ENCODE data around the gene CFAP90.

CFAP90 gene

GRCh38 chr5:7884491-7885267, 33.7 kb upstream of the CFAP90 start:
- TF ChIP-seq CTCF (IDR thresholded peaks at IDR 0.05; ENCODE audit: control insufficient read depth, extremely low read depth, insufficient read depth): no peak
- DNase-seq (ENCODE audit: low read depth): no peak
- no peak overlapping the region for H3K4me3 ChIP-seq (ENCODE audit: low read depth, low read length)

DNA sequence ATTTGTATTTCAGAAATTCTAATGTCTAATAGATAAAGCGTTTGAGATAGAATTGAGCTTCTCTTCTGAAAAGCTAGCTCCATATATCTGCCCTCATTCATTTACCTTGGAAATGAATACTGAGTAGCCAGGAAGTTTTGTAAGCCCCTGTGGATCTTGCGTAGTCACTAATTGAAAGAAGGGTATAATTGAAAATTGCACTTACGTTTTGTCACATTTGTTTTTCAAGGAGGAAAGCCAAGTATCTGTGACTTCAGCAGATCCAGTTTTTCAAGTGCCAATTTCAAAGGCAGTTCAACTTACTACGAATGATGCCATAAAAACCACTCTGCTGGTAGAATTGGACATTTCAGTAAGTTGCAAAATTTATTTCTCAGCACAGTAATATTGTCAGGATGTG, 32.0 kb upstream of the CFAP90 start:
- no peak overlapping the region for H3K4me3 ChIP-seq (ENCODE audit: low read depth, low read length)
- no peak for TF ChIP-seq CTCF (IDR thresholded peaks at IDR 0.05; ENCODE audit: control insufficient read depth, extremely low read depth, insufficient read depth)
- DNase-seq (ENCODE audit: low read depth): no peak

GRCh38 chr5:7881816-7882215, 30.9 kb upstream of the CFAP90 start:
- DNase-seq (ENCODE audit: low read depth): no peak
- TF ChIP-seq CTCF (IDR thresholded peaks at IDR 0.05; ENCODE audit: control insufficient read depth, extremely low read depth, insufficient read depth): no peak

DNA sequence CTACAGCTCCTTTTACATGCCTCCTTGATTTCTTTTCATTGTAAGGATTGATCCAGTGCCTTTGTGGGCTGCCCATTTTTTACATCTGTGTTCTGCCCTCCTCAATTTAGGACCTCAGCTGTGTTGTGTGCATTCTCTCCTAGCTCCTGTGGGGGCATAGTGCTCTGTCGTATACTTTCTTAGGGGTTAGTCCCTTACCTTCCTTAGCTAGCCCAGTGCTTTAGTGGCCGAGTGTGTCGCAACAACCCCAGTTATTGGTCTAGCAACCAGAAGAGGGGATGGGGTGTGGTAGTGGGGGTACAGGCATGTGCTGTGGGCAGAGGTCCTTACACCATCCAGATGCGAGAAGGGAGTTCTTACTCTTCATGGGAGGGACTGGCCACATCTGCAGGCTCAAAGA, 30.2 kb upstream of the CFAP90 start:
- TF ChIP-seq CTCF (IDR thresholded peaks at IDR 0.05; ENCODE audit: control insufficient read depth, extremely low read depth, insufficient read depth): no peak
- no peak overlapping the region for H3K4me3 ChIP-seq (ENCODE audit: low read depth, low read length)
- no peak for DNase-seq (ENCODE audit: low read depth)

More at GRCh38 chr5:7881816-7882215, 30.9 kb upstream of the CFAP90 start:
- H3K4me3 ChIP-seq (ENCODE audit: low read depth, low read length): no peak overlapping the region

DNA sequence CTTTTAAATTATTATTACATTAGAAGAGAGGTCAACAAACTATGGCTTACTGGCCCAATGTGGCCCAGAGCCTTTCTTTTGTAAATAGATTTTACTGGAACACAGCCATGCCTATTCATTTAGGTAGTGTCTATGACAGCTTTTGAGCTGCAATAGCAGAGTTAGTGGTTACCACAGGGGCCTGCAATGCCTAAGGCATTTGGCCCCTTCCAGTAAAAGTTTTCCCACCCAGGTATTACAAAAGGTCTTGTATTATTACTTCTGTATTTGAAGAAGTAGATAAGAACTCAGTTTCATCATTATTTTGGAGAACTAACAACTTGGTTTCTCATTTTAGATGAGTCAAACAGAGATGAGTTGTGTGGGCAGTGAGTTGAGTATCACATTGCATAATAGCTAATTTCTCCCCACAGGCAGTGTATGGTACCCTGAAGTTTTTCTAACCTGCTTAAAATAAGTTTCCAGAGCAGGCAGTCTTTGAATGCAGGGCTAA, 27.5 kb upstream of the CFAP90 start:
- DNase-seq (ENCODE audit: low read depth): peak; percentile 84
- peak overlapping the region; percentile 28 for H3K4me3 ChIP-seq (ENCODE audit: low read depth, low read length)
- TF ChIP-seq CTCF (IDR thresholded peaks at IDR 0.05; ENCODE audit: control insufficient read depth, extremely low read depth, insufficient read depth): no peak

GRCh38 chr5:7877851-7878250, 26.9 kb upstream of the CFAP90 start:
- peak; percentile 61 for DNase-seq (ENCODE audit: low read depth)
- TF ChIP-seq CTCF (IDR thresholded peaks at IDR 0.05; ENCODE audit: control insufficient read depth, extremely low read depth, insufficient read depth): no peak
- peak overlapping the region; percentile 28 for H3K4me3 ChIP-seq (ENCODE audit: low read depth, low read length)

- TF ChIP-seq CTCF (IDR thresholded peaks at IDR 0.05; ENCODE audit: control insufficient read depth, extremely low read depth, insufficient read depth): no peak
- no peak for DNase-seq (ENCODE audit: low read depth)
- no peak overlapping the region for H3K4me3 ChIP-seq (ENCODE audit: low read depth, low read length)
Measured at GRCh38 chr5:7876867-7877266, 25.9 kb upstream of the CFAP90 start.
